ENCODE results near the gene PRPF39. TPM values are rescaled to one million over a fixed set of nuclear protein-coding genes. Genes with fewer than 3 reads are reported as not detected.

Gene PRPF39
- total RNA-seq, 4 donors from 2014 or later, result 20.7 to 30.0 (median 28.4) TPM

- no peak overlapping the region for H3K4me3 ChIP-seq
- 91 to 94% methylated on average over 5 of the region's 5 CpGs for WGBS, 2 donors
- TF ChIP-seq, protein P1, sequence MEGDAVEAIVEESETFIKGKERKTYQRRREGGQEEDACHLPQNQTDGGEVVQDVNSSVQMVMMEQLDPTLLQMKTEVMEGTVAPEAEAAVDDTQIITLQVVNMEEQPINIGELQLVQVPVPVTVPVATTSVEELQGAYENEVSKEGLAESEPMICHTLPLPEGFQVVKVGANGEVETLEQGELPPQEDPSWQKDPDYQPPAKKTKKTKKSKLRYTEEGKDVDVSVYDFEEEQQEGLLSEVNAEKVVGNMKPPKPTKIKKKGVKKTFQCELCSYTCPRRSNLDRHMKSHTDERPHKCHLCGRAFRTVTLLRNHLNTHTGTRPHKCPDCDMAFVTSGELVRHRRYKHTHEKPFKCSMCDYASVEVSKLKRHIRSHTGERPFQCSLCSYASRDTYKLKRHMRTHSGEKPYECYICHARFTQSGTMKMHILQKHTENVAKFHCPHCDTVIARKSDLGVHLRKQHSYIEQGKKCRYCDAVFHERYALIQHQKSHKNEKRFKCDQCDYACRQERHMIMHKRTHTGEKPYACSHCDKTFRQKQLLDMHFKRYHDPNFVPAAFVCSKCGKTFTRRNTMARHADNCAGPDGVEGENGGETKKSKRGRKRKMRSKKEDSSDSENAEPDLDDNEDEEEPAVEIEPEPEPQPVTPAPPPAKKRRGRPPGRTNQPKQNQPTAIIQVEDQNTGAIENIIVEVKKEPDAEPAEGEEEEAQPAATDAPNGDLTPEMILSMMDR (IDR thresholded peaks at IDR 0.05), result no peak
- TF ChIP-seq EP300 (IDR thresholded peaks at IDR 0.05), result no peak
- no peak for TF ChIP-seq POLR2A (IDR thresholded peaks at IDR 0.05)
- no peak overlapping the region for H3K27ac ChIP-seq
- no peaks in the 10 kb centered on the region for H3K9me3 ChIP-seq
- H3K4me1 ChIP-seq, result no peaks in the 10 kb centered on the region
- H3K36me3 ChIP-seq, result peaks cover 0 to 65% (median 0%) of the 10 kb centered on the region in 3 donors
- no peak for DNase-seq (ENCODE audit: low spot score in 2 of 2)
- H3K27me3 ChIP-seq, result no peaks in the 10 kb centered on the region
These were observed 42.3 kb upstream of the PRPF39 start for GRCh38 chr14:45041641-45042040.

DNA sequence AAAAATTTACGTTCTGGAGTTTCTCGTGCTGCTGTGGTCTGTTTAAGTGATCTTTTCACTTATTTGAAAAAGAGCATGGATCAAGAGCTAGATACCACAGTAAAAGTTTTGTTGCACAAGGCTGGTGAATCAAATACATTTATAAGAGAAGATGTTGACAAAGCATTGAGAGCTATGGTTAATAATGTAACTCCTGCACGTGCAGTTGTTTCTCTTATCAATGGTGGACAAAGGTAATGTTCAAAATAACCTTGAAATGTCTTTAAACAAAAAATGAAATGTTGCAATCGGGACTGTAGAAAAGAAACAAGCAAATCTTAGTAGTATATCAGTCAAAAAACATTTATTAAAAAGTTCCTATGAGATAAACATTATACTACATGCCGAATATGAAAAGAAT, 39.3 kb upstream of the PRPF39 start:
- no peaks in the 10 kb centered on the region for H3K9me3 ChIP-seq
- WGBS, 2 donors, result 91 to 93% methylated on average over 5 of the region's 5 CpGs
- H3K36me3 ChIP-seq, result peaks cover 0 to 57% (median 0%) of the 10 kb centered on the region in 3 donors
- no peaks in the 10 kb centered on the region for H3K4me1 ChIP-seq
- TF ChIP-seq, protein P1 (IDR thresholded peaks at IDR 0.05), result no peak
- no peak for TF ChIP-seq POLR2A (IDR thresholded peaks at IDR 0.05)
- TF ChIP-seq EP300 (IDR thresholded peaks at IDR 0.05), result no peak
- no peak overlapping the region for H3K27ac ChIP-seq
- DNase-seq (ENCODE audit: low spot score in 2 of 2), result no peak
- no peaks in the 10 kb centered on the region for H3K27me3 ChIP-seq
- H3K4me3 ChIP-seq, result no peak overlapping the region

- DNase-seq (ENCODE audit: low spot score in 2 of 2), result no peak
- Histone ChIP-seq H3K9me3 (no peaks in the 10 kb centered on the region), H3K4me3 (no peak overlapping the region), H3K36me3 (peaks cover 0 to 77% (median 0%) of the 10 kb centered on the region in 3 donors), H3K27me3 (no peaks in the 10 kb centered on the region), H3K27ac (no peak overlapping the region), H3K4me1 (no peaks in the 10 kb centered on the region)
- WGBS, 2 donors, result 77 to 94% methylated on average over 2 of the region's 2 CpGs
- TF ChIP-seq POLR2A (IDR thresholded peaks at IDR 0.05) (no peak), EP300 (IDR thresholded peaks at IDR 0.05) (no peak)
- TF ChIP-seq, protein P1 (IDR thresholded peaks at IDR 0.05), result no peak
These were observed 35.5 kb upstream of the PRPF39 start for GRCh38 chr14:45048385-45048784.

GRCh38 chr14:45051180-45051579, 32.7 kb upstream of the PRPF39 start:
- H3K27ac ChIP-seq, result no peak overlapping the region
- H3K4me1 ChIP-seq, result no peaks in the 10 kb centered on the region
- TF ChIP-seq POLR2A (IDR thresholded peaks at IDR 0.05), result no peak
- H3K27me3 ChIP-seq, result no peaks in the 10 kb centered on the region
- H3K9me3 ChIP-seq, result peaks cover 0 to 4% (median 0%) of the 10 kb centered on the region in 4 donors
- no peak overlapping the region for H3K4me3 ChIP-seq
- no peak for DNase-seq (ENCODE audit: low spot score in 2 of 2)
- peaks cover 0 to 88% (median 0%) of the 10 kb centered on the region in 3 donors for H3K36me3 ChIP-seq

GRCh38 chr14:45051896-45052295, 32.0 kb upstream of the PRPF39 start:
- Histone ChIP-seq H3K36me3 (peaks cover 0 to 88% (median 0%) of the 10 kb centered on the region in 3 donors), H3K27ac (no peak overlapping the region), H3K4me1 (no peaks in the 10 kb centered on the region), H3K4me3 (no peak overlapping the region), H3K9me3 (peaks cover 0 to 11% (median 0%) of the 10 kb centered on the region in 4 donors), H3K27me3 (no peaks in the 10 kb centered on the region)
- DNase-seq (ENCODE audit: low spot score in 2 of 2), result no peak
- WGBS, 2 donors, result 94 to 96% methylated on average over 4 of the region's 4 CpGs
- TF ChIP-seq POLR2A (IDR thresholded peaks at IDR 0.05) (no peak), EP300 (IDR thresholded peaks at IDR 0.05) (no peak)
- TF ChIP-seq, protein P1 (IDR thresholded peaks at IDR 0.05), result no peak

DNA sequence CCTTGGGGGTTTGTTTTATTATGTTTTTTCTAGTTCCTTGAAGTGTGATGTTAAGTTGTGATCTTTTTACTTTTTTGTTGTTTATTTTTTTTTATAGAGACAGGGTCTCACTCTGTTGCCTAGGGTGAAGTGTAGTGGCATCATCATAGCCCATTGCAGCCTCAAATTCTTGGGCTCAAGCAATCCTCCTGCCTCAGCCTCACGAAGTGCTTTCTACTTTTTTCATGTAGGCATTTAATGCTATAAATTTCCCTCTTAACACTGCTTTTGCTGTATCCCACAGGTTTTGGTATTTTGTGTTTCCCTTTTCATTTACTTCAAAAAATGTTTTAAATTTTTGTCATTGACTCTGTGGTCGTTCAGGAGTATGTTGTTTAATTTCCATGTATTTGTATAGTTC, 26.6 kb upstream of the PRPF39 start:
- peaks cover 0 to 18% (median 0%) of the 10 kb centered on the region in 4 donors for H3K9me3 ChIP-seq
- H3K27me3 ChIP-seq, result no peaks in the 10 kb centered on the region
- no peaks in the 10 kb centered on the region for H3K4me1 ChIP-seq
- WGBS, 2 donors, result 91 to 98% methylated on average over 2 of the region's 2 CpGs
- H3K4me3 ChIP-seq, result no peak overlapping the region
- no peak for DNase-seq (ENCODE audit: low spot score in 2 of 2)
- H3K27ac ChIP-seq, result no peak overlapping the region
- H3K36me3 ChIP-seq, result peaks cover 0 to 68% (median 0%) of the 10 kb centered on the region in 3 donors
- TF ChIP-seq POLR2A (IDR thresholded peaks at IDR 0.05), result no peak
- no peak for TF ChIP-seq EP300 (IDR thresholded peaks at IDR 0.05)
- TF ChIP-seq, protein P1 (IDR thresholded peaks at IDR 0.05), result no peak

All from tibial nerve (tissue), 4 donors.